Measurements from ENCODE around the gene HSF4.
"Not testable (repeated sequence)": the region's sequence is repeated elsewhere in the genome, so short reads cannot be mapped to it uniquely, and the experiment has no call there.

The HSF4 gene, protein sequence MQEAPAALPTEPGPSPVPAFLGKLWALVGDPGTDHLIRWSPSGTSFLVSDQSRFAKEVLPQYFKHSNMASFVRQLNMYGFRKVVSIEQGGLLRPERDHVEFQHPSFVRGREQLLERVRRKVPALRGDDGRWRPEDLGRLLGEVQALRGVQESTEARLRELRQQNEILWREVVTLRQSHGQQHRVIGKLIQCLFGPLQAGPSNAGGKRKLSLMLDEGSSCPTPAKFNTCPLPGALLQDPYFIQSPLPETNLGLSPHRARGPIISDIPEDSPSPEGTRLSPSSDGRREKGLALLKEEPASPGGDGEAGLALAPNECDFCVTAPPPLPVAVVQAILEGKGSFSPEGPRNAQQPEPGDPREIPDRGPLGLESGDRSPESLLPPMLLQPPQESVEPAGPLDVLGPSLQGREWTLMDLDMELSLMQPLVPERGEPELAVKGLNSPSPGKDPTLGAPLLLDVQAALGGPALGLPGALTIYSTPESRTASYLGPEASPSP

DNA sequence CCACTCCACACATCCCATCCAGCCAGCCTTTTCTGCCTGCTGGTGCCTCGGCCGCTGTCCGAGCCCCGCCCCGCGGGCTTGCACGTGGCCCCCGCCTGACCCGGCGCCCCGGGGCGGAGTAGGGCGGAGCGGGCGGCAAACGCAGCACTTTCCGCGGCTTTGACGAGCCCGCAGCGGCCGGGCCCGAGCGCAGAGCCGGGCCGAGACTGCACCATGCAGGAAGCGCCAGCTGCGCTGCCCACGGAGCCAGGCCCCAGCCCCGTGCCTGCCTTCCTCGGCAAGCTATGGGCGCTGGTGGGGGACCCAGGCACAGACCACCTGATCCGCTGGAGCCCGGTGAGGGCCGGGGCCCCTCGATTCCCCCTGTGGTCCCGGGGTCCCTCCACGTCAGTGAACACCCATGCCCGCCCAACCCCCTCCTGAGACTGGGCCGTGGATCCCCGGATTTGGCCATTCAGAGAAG, at the start of gene HSF4:
Gene HSF4, plus strand, starts transcription at position 147 of the 463 bp plus-strand sequence. Its CDS starts 67 bp downstream, at position 214.
- TF ChIP-seq, protein P1, sequence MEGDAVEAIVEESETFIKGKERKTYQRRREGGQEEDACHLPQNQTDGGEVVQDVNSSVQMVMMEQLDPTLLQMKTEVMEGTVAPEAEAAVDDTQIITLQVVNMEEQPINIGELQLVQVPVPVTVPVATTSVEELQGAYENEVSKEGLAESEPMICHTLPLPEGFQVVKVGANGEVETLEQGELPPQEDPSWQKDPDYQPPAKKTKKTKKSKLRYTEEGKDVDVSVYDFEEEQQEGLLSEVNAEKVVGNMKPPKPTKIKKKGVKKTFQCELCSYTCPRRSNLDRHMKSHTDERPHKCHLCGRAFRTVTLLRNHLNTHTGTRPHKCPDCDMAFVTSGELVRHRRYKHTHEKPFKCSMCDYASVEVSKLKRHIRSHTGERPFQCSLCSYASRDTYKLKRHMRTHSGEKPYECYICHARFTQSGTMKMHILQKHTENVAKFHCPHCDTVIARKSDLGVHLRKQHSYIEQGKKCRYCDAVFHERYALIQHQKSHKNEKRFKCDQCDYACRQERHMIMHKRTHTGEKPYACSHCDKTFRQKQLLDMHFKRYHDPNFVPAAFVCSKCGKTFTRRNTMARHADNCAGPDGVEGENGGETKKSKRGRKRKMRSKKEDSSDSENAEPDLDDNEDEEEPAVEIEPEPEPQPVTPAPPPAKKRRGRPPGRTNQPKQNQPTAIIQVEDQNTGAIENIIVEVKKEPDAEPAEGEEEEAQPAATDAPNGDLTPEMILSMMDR (IDR thresholded peaks at IDR 0.05; ENCODE audit: low read depth, low read length, missing control alignments) = no peak
- no peak for DNase-seq (ENCODE audit: low read depth)
- H3K4me3 ChIP-seq (ENCODE audit: low read depth, low read length) = peak within 1 kb of the TSS; percentile 42

DNA sequence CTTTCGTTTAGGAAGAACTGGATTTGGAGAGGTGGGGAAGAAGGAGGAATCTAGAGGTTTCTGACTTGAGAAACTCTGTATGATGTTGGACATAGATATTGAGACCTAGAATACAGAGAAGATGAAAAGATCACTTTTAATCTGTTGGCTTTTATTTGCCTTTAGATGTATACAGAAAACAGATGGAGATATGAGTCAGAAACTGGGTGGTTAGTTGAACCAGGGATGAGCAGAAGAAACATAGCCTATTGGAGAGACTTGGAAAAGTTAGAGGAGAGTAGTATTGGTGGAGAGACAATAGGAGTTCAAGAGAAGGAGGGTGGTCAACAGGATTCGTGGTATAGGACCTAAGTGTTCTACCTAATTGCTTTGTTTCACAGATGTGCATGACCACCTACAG, 49.8 kb upstream of the HSF4 start:
- no peak for DNase-seq (ENCODE audit: low read depth)
- TF ChIP-seq, protein P1 (IDR thresholded peaks at IDR 0.05; ENCODE audit: low read depth, low read length, missing control alignments) = no peak

DNA sequence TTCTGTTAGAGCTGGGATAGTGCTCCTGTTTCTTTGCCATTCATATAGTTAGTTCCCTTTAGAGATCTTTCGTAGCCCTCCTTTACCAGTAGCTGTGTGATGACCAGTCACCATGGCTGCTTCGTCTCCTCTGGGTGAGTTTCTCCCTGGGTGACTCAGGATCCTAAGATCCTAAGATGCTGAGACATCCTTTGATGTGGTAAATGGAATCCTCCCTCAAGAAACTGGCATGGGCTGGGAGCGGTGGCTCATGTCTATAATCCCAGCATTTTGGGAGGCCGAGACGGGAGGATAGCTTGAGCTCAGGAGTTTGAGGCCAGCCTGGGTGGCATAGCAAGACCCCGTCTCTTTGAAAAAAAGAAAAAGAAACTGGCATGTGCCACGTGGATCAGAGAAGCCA, 48.9 kb upstream of the HSF4 start:
- DNase-seq (ENCODE audit: low read depth) = no peak
- TF ChIP-seq, protein P1 (IDR thresholded peaks at IDR 0.05; ENCODE audit: low read depth, low read length, missing control alignments) = no peak
- H3K4me3 ChIP-seq (ENCODE audit: low read depth, low read length) = no peak overlapping the region

More for the DNA sequence above, 49.8 kb upstream of the HSF4 start:
- H3K4me3 ChIP-seq (ENCODE audit: low read depth, low read length) = no peak overlapping the region

DNA sequence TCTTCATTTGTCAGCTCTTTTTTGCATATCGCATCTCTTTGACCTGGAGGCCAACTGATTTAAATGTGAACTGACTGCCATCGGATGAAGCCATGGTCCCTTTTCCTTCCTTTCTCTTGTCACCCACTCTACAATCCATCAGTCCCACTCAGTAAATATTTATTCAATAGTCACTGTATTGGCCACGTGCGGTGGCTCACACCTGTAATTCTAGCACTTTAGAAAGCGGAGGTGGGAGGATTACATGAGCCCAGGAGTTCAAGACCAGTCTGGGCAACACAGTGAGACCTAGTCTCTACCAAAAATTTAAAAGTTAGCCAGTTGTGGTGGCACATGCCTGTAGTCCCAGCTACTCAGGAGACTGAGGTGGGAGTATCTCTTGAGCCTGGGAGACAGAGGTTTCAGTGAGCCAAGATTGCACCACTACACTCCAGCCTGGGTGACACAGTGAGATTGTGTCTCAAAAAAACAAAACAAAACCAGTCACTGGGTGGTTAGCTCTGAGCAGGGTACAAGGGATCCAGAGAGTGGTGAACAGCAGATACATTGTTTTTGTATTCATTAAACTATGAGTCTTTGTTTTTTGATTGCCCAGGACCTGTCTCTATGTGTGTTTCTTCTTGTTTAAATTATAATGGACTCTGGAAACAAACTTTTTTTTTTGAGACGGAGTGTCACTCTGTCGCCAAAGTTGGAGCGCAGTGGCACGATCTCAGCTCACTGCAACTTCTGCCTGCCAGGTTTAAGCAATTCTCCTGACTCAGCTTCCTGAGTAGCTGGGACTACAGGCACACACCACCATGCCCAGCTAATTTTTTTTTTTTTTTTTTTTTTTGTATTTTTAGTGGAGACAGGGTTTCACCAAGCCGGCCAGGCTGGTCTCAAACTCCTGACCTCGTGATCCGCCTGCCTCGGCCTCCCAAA, 47.9 kb upstream of the HSF4 start:
- no peak for DNase-seq (ENCODE audit: low read depth)
- no peak overlapping the region for H3K4me3 ChIP-seq (ENCODE audit: low read depth, low read length)
- TF ChIP-seq, protein P1 (IDR thresholded peaks at IDR 0.05; ENCODE audit: low read depth, low read length, missing control alignments) = no peak

DNA sequence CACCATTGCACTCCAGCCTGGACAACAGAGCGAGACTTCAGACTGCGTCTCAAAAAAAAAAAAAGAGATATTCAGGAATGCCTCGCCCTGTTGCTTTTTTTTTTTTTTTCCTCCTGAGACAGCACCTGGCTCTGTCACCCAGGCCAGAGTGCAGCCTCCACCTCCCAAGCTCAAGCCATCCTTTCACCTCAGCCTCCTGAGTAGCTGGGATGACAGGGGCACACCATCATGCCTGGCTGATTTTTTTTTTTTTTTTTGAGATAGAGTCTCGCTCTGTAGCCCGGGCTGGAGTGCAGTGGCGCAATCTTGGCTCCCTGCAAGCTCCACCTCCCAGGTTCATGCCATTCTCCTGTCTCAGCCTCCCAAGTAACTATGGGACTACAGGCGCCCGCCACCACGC, 46.8 kb upstream of the HSF4 start:
- TF ChIP-seq, protein P1 (IDR thresholded peaks at IDR 0.05; ENCODE audit: low read depth, low read length, missing control alignments) = no peak
- no peak overlapping the region for H3K4me3 ChIP-seq (ENCODE audit: low read depth, low read length)
- DNase-seq (ENCODE audit: low read depth) = no peak

DNA sequence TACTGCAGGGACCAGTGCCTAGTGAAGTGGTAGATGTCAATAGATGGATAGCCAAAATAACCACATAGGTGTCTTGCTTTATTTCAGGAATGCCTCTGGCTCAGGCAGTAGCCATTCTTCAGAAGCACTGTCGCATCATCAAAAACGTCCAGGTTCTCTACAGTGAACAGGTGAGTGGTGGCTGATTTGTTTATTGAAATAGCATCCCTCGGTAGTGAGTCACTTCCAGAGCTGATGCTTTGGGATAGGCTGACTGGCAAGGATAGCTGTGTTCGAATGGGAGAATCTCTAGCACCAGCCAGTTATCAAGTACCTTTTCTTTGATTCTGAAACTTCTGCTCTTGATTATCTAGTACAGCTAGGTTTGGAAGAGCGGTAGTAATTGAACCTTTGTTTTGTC, 44.5 kb upstream of the HSF4 start:
- TF ChIP-seq, protein P1 (IDR thresholded peaks at IDR 0.05; ENCODE audit: low read depth, low read length, missing control alignments) = no peak
- H3K4me3 ChIP-seq (ENCODE audit: low read depth, low read length) = no peak overlapping the region
- DNase-seq (ENCODE audit: low read depth) = no peak

DNA sequence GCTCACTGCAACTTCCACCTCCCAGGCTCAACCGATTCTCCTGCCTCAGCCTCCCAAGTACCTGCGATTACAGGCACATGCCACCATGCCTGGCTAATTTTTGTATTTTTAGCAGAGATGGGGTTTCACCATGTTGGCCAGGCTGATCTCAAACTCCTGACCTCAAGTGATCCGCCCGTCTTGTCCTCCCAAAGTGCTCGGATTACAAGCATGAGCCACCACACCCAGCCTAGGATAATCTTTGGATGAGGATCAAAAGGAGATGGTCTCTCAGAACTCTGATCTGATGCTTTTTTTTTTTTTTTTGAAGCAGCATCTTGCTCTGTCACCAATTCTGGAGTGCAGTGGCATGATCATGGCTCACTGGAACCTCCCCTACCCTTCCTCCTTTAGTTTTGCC, 41.7 kb upstream of the HSF4 start:
- H3K4me3 ChIP-seq (ENCODE audit: low read depth, low read length) = not testable (repeated sequence)

More for the DNA sequence above, 41.7 kb upstream of the HSF4 start:
- DNase-seq (ENCODE audit: low read depth) = not testable (repeated sequence)

Measured in GM12864 (cell line).